ENCODE data around the gene HSFX3. TPM values are rescaled to one million over a fixed set of nuclear protein-coding genes. Genes with fewer than 3 reads are reported as not detected.
"Not testable (repeated sequence)": the region's sequence is repeated elsewhere in the genome, so short reads cannot be mapped to it uniquely, and the experiment has no call there.

HSFX3 gene
- total and polyA plus RNA-seq, 2 of the 13 experiments (the other 11 are each of a cell fraction or from before 2014, with no cell fraction given) = not detected

DNA sequence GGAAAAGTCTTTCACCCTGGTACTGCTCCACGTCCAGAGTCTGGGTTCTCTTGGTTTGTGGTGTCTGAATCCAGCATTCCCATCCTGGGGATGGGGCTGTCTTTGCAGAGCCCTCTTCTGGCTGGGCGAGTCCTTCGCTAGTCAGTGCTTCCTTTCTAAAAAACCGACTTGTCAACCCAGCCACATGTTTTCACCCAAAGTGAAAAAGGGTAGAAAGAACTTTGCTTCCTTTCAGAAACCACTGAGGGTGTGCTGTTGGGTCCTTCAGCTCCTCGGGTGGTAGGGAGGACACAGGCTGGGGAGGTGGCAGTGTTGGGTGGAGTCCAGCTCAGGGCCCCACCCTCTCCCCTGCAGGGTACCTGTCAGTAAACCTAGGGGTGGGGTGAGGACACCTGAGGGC, 23.8 kb downstream of the HSFX3 start:
- H3K27me3 ChIP-seq (ENCODE audit: control insufficient read depth in 1 of 2, insufficient read depth in 2 of 2, low read length in 2 of 2); H3K4me1 ChIP-seq (ENCODE audit: insufficient read depth, low read length); CTCF ChIA-PET (ENCODE audit: low intra/inter-chr PET ratio, low total read pairs); BruUV-seq (replicated peaks); intact Hi-C loops (cut with micrococcal nuclease; ENCODE audit: unreplicated experiment); H3K36me3 ChIP-seq (replicated peaks in 1 of 2; ENCODE audit: control insufficient read depth in 1 of 2, insufficient read depth in 2 of 2, low read length in 2 of 2); H2AFZ ChIP-seq (ENCODE audit: low read length); H3K4me3 ChIP-seq (replicated peaks in 1 of 3; ENCODE audit: insufficient read depth in 1 of 3, low read depth in 2 of 3, low read length in 3 of 3); H3K4me2 ChIP-seq (ENCODE audit: low read depth, low read length); H3K9me3 ChIP-seq (ENCODE audit: low read length); H4K20me1 ChIP-seq (ENCODE audit: insufficient read depth, low read length); H3K9ac ChIP-seq (ENCODE audit: insufficient read depth, low read depth, low read length); in situ Hi-C loops (cut with HindIII; ENCODE audit: extremely low pct_ligation_motif_present, low pct_unique_long_range_greater_than_20kb); FAIRE-seq; DNase-seq (ENCODE audit: low spot score); H3K27ac ChIP-seq (ENCODE audit: extremely low read length, insufficient read depth, low read length); H3K79me2 ChIP-seq (ENCODE audit: insufficient read depth, low read length): not testable (repeated sequence)
- POLR2A ChIA-PET = interaction anchor here (1.8 kb wide), 1 partner anchor 15 kb away, joined by 3 read pairs; the partner anchor contains the start of gene EOLA1
- ATAC-seq = peak; percentile 25
- WGBS (ENCODE audit: low lambda C conversion rate) = no CpG with 5 or more reads among the region's 5 CpGs

DNA sequence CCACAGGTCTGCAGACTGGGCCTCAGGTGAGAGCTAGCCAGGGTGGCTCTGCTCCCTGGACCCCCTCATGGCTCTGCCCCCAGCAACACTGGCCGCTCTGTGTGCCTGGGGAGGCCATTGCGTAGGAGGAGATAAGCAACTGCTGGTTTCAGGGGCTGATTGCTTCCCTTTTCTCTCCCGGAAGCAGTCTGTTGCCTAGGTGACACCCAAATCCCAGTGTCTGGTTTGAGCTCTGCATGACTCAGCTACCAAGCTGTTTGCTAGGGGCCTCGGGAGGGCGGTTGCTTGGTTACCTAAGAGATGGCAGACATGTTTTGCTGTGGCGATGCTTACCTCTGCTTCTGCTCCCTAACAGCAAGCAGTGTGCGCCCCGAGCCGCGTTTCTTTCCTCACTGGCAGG, 24.3 kb downstream of the HSFX3 start:
- H3K4me1 ChIP-seq (ENCODE audit: insufficient read depth, low read length); intact Hi-C loops (cut with micrococcal nuclease; ENCODE audit: unreplicated experiment); H3K79me2 ChIP-seq (ENCODE audit: insufficient read depth, low read length); H3K9me3 ChIP-seq (ENCODE audit: low read length); H3K4me3 ChIP-seq (replicated peaks in 1 of 3; ENCODE audit: insufficient read depth in 1 of 3, low read depth in 2 of 3, low read length in 3 of 3); CTCF ChIA-PET (ENCODE audit: low intra/inter-chr PET ratio, low total read pairs); BruUV-seq (replicated peaks); H3K27me3 ChIP-seq (ENCODE audit: control insufficient read depth in 1 of 2, insufficient read depth in 2 of 2, low read length in 2 of 2); H3K27ac ChIP-seq (ENCODE audit: extremely low read length, insufficient read depth, low read length); H2AFZ ChIP-seq (ENCODE audit: low read length); H3K9ac ChIP-seq (ENCODE audit: insufficient read depth, low read depth, low read length); H3K36me3 ChIP-seq (replicated peaks in 1 of 2; ENCODE audit: control insufficient read depth in 1 of 2, insufficient read depth in 2 of 2, low read length in 2 of 2); H4K20me1 ChIP-seq (ENCODE audit: insufficient read depth, low read length); in situ Hi-C loops (cut with HindIII; ENCODE audit: extremely low pct_ligation_motif_present, low pct_unique_long_range_greater_than_20kb); H3K4me2 ChIP-seq (ENCODE audit: low read depth, low read length); TF ChIP-seq GABPA (IDR thresholded peaks at IDR 0.05; ENCODE audit: low read depth, low read length): not testable (repeated sequence)
- WGBS (ENCODE audit: low lambda C conversion rate) = no CpG with 5 or more reads among the region's 10 CpGs
- peak; percentile 83 for FAIRE-seq
- TF ChIP-seq RFX3 (CRISPR knock-in tag; IDR thresholded peaks at IDR 0.05) = peak; percentile 49; the same call in 1 of the 2 replicates
- 0 out of 2 replicates have a peak, but pooled peaks have one; percentile 19 for TF ChIP-seq GABPB1 (CRISPR knock-in tag; IDR thresholded peaks at IDR 0.05)
- TF ChIP-seq FOSL2 (CRISPR knock-in tag; IDR thresholded peaks at IDR 0.05) = peak; percentile 47
- peak; percentile 25; the same call in 1 of the 2 replicates for TF ChIP-seq GABPA (CRISPR knock-in tag; IDR thresholded peaks at IDR 0.05; ENCODE audit: low read depth)
- DNase-seq (ENCODE audit: low spot score) = peak; percentile 27
- POLR2A ChIA-PET = interaction anchor here (1.8 kb wide), 1 partner anchor 15 kb away, joined by 3 read pairs; the partner anchor contains the start of gene EOLA1
- ATAC-seq = peak; percentile 85
